GM10248 (cell line): ENCODE data around the gene CFAP57.

Experiments
- CTCF ChIA-PET: fragments of 300-600 bp; sonication (Branson Sonifier 250); formaldehyde crosslinking; extraction: SDS; loops from one replicate; lab custom pipeline; 2021; ENCODE audit warnings: antibody characterized with exemption; lab: Yijun Ruan, JAX
- POLR2A ChIA-PET: fragments of 350-650 bp; sonication (Branson Sonifier 250); formaldehyde crosslinking; extraction: SDS; loops from one replicate; lab custom pipeline; 2020; ENCODE audit warnings: antibody characterized with exemption; lab: Yijun Ruan, JAX
- DNase-seq: peaks from one replicate; pipeline ENCODE4 v3.0.0; 2012; ENCODE audit errors: extremely low spot score
- CTCF ChIP-seq: IDR thresholded peaks from 2 replicates; pipeline ENCODE4 v1.5.1; 2012; ENCODE audit warnings: mild to moderate bottlenecking, low read depth; ENCODE audit errors: extremely low read depth, missing control alignments, control extremely low read depth

Gene CFAP57

GRCh38 chr1:43220905-43221778 is 49.0 kb downstream of the CFAP57 start:
- ChIA-PET POLR2A (no interaction called here), CTCF (interaction anchor here (1.3 to 1.6 kb wide), 5 partner anchors 9 to 308 kb away, joined by 3 to 5 read pairs (median 3); no protein-coding TSS in a partner anchor)
- no peak for TF ChIP-seq CTCF
- DNase-seq, result peak; percentile 69

GRCh38 chr1:43221797-43222196 is 49.7 kb downstream of the CFAP57 start:
- POLR2A ChIA-PET, result no interaction called here
- no peak for TF ChIP-seq CTCF
- no peak for DNase-seq
- CTCF ChIA-PET, result interaction anchor here (1.3 to 2.4 kb wide), 3 partner anchors 233 to 713 kb away, joined by 3 to 6 read pairs (median 3); no protein-coding TSS in a partner anchor

GRCh38 chr1:43222879-43223278 is 50.7 kb downstream of the CFAP57 start:
- TF ChIP-seq CTCF, result no peak
- CTCF ChIA-PET, result interaction anchor here (1.7 to 2.4 kb wide), 2 partner anchors 192 to 712 kb away, joined by 6 read pairs; no protein-coding TSS in a partner anchor
- POLR2A ChIA-PET, result no interaction called here
- no peak for DNase-seq

GRCh38 chr1:43225168-43225567 is 53.0 kb downstream of the CFAP57 start:
- DNase-seq, result no peak
- POLR2A ChIA-PET, result no interaction called here
- no peak for TF ChIP-seq CTCF
- CTCF ChIA-PET, result interaction anchor here (1.3 kb wide), 1 partner anchor 194 kb away, joined by 3 read pairs; no protein-coding TSS in a partner anchor

- CTCF ChIA-PET, result interaction anchor here (0.6 to 4.1 kb wide), 54 partner anchors 8 to 1809 kb away, joined by 3 to 41 read pairs (median 4); partner anchors contain the start of genes CDC20, ELOVL1, PTPRF and SZT2
- peak; percentile 82 for DNase-seq
- POLR2A ChIA-PET, result interaction anchor here (1.2 kb wide), 1 partner anchor 131 kb away, joined by 4 read pairs; the partner anchor contains the start of gene CDC20
- TF ChIP-seq CTCF, result peak; percentile 90
Measured at GRCh38 chr1:43227143-43227764, 55.1 kb downstream of the CFAP57 start.

GRCh38 chr1:43229826-43230780 is 58.0 kb downstream of the CFAP57 start:
- ChIA-PET CTCF (interaction anchor here (1.3 to 4.1 kb wide), 7 partner anchors 9 to 185 kb away, joined by 3 to 41 read pairs (median 4); no protein-coding TSS in a partner anchor), POLR2A (no interaction called here)
- no peak for DNase-seq
- no peak for TF ChIP-seq CTCF
